ENCODE results near the gene NPPB. TPM values are rescaled to one million over a fixed set of nuclear protein-coding genes. Genes with fewer than 3 reads are reported as not detected.

The NPPB gene
- total RNA-seq, 1 experiment from 2014 or later: not detected

DNA sequence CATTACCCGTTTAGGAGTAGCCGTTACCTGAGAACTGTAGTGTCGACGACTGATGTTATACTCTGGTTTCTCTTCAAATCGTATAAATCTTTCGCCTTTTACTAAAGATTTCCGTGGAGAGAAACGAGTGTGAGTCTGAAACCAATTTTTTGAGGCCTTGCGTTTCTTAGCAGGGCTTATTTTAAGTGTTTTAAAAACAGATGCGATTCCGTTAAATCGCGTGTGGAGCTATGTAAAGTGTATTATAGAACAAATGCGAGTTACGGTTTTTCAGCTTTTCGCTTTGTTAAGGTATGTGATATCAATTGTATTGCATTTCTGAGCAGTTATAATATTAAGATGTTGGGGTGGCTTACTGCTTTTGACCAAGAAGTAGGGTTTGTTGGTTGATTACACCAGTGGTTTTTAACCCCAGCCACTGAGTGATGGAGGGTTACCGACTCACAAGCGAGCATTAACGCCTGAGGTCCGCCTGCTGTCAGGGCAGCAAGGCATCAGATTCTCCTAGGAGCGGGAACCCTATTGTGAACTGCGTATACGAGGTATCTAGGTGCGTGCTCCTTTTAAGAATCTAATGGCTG, 49.4 kb upstream of the NPPB start (continued):
- no peak for TF ChIP-seq CBFB (CRISPR knock-in tag; IDR thresholded peaks at IDR 0.05; ENCODE audit: low read depth)
- TF ChIP-seq, protein P1, sequence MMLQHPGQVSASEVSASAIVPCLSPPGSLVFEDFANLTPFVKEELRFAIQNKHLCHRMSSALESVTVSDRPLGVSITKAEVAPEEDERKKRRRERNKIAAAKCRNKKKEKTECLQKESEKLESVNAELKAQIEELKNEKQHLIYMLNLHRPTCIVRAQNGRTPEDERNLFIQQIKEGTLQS (CRISPR knock-in tag; conservative IDR thresholded peaks at IDR 0.05): peak; percentile 73
- TF ChIP-seq, protein P2, sequence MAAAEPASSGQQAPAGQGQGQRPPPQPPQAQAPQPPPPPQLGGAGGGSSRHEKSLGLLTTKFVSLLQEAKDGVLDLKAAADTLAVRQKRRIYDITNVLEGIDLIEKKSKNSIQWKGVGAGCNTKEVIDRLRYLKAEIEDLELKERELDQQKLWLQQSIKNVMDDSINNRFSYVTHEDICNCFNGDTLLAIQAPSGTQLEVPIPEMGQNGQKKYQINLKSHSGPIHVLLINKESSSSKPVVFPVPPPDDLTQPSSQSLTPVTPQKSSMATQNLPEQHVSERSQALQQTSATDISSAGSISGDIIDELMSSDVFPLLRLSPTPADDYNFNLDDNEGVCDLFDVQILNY (CRISPR knock-in tag; IDR thresholded peaks at IDR 0.05): peak; percentile 55
- peak; percentile 15; the same call in 1 of the 2 replicates for TF ChIP-seq GABPB1 (CRISPR knock-in tag; IDR thresholded peaks at IDR 0.05)
- TF ChIP-seq, protein P3, sequence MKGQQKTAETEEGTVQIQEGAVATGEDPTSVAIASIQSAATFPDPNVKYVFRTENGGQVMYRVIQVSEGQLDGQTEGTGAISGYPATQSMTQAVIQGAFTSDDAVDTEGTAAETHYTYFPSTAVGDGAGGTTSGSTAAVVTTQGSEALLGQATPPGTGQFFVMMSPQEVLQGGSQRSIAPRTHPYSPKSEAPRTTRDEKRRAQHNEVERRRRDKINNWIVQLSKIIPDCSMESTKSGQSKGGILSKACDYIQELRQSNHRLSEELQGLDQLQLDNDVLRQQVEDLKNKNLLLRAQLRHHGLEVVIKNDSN (CRISPR knock-in tag; IDR thresholded peaks at IDR 0.05): peak; percentile 72; the same call in 1 of the 2 replicates
- TF ChIP-seq, protein P4, sequence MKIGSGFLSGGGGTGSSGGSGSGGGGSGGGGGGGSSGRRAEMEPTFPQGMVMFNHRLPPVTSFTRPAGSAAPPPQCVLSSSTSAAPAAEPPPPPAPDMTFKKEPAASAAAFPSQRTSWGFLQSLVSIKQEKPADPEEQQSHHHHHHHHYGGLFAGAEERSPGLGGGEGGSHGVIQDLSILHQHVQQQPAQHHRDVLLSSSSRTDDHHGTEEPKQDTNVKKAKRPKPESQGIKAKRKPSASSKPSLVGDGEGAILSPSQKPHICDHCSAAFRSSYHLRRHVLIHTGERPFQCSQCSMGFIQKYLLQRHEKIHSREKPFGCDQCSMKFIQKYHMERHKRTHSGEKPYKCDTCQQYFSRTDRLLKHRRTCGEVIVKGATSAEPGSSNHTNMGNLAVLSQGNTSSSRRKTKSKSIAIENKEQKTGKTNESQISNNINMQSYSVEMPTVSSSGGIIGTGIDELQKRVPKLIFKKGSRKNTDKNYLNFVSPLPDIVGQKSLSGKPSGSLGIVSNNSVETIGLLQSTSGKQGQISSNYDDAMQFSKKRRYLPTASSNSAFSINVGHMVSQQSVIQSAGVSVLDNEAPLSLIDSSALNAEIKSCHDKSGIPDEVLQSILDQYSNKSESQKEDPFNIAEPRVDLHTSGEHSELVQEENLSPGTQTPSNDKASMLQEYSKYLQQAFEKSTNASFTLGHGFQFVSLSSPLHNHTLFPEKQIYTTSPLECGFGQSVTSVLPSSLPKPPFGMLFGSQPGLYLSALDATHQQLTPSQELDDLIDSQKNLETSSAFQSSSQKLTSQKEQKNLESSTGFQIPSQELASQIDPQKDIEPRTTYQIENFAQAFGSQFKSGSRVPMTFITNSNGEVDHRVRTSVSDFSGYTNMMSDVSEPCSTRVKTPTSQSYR (CRISPR knock-in tag; IDR thresholded peaks at IDR 0.05): peak; percentile 83; the same call in 1 of the 2 replicates
- TF ChIP-seq ELF4 (CRISPR knock-in tag; IDR thresholded peaks at IDR 0.05; ENCODE audit: low read depth): no peak
- peak; percentile 78; the same call in 1 of the 2 replicates for TF ChIP-seq CREM (CRISPR knock-in tag; IDR thresholded peaks at IDR 0.05)
- TF ChIP-seq, protein P5, sequence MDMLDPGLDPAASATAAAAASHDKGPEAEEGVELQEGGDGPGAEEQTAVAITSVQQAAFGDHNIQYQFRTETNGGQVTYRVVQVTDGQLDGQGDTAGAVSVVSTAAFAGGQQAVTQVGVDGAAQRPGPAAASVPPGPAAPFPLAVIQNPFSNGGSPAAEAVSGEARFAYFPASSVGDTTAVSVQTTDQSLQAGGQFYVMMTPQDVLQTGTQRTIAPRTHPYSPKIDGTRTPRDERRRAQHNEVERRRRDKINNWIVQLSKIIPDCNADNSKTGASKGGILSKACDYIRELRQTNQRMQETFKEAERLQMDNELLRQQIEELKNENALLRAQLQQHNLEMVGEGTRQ (CRISPR knock-in tag; IDR thresholded peaks at IDR 0.05): no peak; the same call in 1 of the 2 replicates
- TF ChIP-seq, protein P6, sequence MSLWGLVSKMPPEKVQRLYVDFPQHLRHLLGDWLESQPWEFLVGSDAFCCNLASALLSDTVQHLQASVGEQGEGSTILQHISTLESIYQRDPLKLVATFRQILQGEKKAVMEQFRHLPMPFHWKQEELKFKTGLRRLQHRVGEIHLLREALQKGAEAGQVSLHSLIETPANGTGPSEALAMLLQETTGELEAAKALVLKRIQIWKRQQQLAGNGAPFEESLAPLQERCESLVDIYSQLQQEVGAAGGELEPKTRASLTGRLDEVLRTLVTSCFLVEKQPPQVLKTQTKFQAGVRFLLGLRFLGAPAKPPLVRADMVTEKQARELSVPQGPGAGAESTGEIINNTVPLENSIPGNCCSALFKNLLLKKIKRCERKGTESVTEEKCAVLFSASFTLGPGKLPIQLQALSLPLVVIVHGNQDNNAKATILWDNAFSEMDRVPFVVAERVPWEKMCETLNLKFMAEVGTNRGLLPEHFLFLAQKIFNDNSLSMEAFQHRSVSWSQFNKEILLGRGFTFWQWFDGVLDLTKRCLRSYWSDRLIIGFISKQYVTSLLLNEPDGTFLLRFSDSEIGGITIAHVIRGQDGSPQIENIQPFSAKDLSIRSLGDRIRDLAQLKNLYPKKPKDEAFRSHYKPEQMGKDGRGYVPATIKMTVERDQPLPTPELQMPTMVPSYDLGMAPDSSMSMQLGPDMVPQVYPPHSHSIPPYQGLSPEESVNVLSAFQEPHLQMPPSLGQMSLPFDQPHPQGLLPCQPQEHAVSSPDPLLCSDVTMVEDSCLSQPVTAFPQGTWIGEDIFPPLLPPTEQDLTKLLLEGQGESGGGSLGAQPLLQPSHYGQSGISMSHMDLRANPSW (CRISPR knock-in tag; conservative IDR thresholded peaks at IDR 0.05; ENCODE audit: low read depth): no peak
- no peak; the same call in 1 of the 2 replicates for TF ChIP-seq SMAD3 (CRISPR knock-in tag; IDR thresholded peaks at IDR 0.05; ENCODE audit: borderline replicate concordance)
- TF ChIP-seq, protein P7, sequence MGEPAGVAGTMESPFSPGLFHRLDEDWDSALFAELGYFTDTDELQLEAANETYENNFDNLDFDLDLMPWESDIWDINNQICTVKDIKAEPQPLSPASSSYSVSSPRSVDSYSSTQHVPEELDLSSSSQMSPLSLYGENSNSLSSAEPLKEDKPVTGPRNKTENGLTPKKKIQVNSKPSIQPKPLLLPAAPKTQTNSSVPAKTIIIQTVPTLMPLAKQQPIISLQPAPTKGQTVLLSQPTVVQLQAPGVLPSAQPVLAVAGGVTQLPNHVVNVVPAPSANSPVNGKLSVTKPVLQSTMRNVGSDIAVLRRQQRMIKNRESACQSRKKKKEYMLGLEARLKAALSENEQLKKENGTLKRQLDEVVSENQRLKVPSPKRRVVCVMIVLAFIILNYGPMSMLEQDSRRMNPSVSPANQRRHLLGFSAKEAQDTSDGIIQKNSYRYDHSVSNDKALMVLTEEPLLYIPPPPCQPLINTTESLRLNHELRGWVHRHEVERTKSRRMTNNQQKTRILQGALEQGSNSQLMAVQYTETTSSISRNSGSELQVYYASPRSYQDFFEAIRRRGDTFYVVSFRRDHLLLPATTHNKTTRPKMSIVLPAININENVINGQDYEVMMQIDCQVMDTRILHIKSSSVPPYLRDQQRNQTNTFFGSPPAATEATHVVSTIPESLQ (CRISPR knock-in tag; IDR thresholded peaks at IDR 0.05): no peak
- TF ChIP-seq, protein P8, sequence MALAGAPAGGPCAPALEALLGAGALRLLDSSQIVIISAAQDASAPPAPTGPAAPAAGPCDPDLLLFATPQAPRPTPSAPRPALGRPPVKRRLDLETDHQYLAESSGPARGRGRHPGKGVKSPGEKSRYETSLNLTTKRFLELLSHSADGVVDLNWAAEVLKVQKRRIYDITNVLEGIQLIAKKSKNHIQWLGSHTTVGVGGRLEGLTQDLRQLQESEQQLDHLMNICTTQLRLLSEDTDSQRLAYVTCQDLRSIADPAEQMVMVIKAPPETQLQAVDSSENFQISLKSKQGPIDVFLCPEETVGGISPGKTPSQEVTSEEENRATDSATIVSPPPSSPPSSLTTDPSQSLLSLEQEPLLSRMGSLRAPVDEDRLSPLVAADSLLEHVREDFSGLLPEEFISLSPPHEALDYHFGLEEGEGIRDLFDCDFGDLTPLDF (CRISPR knock-in tag; IDR thresholded peaks at IDR 0.05): 0 out of 2 replicates have a peak, but pooled peaks have one; percentile 66
- TF ChIP-seq, protein P9, sequence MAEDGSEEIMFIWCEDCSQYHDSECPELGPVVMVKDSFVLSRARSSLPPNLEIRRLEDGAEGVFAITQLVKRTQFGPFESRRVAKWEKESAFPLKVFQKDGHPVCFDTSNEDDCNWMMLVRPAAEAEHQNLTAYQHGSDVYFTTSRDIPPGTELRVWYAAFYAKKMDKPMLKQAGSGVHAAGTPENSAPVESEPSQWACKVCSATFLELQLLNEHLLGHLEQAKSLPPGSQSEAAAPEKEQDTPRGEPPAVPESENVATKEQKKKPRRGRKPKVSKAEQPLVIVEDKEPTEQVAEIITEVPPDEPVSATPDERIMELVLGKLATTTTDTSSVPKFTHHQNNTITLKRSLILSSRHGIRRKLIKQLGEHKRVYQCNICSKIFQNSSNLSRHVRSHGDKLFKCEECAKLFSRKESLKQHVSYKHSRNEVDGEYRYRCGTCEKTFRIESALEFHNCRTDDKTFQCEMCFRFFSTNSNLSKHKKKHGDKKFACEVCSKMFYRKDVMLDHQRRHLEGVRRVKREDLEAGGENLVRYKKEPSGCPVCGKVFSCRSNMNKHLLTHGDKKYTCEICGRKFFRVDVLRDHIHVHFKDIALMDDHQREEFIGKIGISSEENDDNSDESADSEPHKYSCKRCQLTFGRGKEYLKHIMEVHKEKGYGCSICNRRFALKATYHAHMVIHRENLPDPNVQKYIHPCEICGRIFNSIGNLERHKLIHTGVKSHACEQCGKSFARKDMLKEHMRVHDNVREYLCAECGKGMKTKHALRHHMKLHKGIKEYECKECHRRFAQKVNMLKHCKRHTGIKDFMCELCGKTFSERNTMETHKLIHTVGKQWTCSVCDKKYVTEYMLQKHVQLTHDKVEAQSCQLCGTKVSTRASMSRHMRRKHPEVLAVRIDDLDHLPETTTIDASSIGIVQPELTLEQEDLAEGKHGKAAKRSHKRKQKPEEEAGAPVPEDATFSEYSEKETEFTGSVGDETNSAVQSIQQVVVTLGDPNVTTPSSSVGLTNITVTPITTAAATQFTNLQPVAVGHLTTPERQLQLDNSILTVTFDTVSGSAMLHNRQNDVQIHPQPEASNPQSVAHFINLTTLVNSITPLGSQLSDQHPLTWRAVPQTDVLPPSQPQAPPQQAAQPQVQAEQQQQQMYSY (CRISPR knock-in tag; IDR thresholded peaks at IDR 0.05): no peak
- TF ChIP-seq, protein P10, sequence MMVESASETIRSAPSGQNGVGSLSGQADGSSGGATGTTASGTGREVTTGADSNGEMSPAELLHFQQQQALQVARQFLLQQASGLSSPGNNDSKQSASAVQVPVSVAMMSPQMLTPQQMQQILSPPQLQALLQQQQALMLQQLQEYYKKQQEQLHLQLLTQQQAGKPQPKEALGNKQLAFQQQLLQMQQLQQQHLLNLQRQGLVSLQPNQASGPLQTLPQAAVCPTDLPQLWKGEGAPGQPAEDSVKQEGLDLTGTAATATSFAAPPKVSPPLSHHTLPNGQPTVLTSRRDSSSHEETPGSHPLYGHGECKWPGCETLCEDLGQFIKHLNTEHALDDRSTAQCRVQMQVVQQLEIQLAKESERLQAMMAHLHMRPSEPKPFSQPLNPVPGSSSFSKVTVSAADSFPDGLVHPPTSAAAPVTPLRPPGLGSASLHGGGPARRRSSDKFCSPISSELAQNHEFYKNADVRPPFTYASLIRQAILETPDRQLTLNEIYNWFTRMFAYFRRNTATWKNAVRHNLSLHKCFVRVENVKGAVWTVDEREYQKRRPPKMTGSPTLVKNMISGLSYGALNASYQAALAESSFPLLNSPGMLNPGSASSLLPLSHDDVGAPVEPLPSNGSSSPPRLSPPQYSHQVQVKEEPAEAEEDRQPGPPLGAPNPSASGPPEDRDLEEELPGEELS (CRISPR knock-in tag; IDR thresholded peaks at IDR 0.05): no peak
- TF ChIP-seq SP1 (CRISPR knock-in tag; conservative IDR thresholded peaks at IDR 0.05): peak; percentile 78; the same call in 1 of the 2 replicates

Data from WTC11 (cell line).